ENCODE results near the gene KIFC1. TPM values are rescaled to one million over a fixed set of nuclear protein-coding genes. Genes with fewer than 3 reads are reported as not detected.

The KIFC1 gene
- total RNA-seq, 1 experiment from 2014 or later: 81.8 TPM

DNA sequence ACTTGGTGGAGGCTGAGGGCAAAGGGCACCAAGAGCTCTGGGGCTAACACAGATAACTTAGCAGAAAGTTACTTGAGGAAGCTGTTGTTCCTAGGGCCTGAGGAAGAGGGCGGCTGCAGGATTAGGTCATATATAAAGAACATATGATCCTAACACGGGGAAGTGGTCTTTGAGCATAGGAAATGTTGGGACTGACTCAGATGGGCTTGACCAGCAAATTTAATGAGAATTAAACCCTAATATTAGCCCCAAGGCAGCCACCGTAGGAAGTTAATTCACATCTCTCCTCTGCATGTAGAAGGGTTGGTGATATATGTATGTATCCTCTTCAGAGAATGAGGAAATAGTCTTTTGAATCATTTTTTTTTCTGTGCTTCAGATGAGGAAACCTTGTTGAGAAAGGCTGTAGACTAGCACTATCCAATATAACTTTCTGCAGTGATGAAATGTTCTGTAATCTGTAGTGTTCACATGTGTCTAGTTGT, 53.5 kb downstream of the KIFC1 start:
- no peak overlapping the region for H3K4me3 ChIP-seq (ENCODE audit: low read depth in 2 of 2, low read length in 2 of 2)
- H3K36me3 ChIP-seq (ENCODE audit: control insufficient read depth, insufficient read depth, low read length): no peaks in the 10 kb centered on the region
- TF ChIP-seq, protein P1, sequence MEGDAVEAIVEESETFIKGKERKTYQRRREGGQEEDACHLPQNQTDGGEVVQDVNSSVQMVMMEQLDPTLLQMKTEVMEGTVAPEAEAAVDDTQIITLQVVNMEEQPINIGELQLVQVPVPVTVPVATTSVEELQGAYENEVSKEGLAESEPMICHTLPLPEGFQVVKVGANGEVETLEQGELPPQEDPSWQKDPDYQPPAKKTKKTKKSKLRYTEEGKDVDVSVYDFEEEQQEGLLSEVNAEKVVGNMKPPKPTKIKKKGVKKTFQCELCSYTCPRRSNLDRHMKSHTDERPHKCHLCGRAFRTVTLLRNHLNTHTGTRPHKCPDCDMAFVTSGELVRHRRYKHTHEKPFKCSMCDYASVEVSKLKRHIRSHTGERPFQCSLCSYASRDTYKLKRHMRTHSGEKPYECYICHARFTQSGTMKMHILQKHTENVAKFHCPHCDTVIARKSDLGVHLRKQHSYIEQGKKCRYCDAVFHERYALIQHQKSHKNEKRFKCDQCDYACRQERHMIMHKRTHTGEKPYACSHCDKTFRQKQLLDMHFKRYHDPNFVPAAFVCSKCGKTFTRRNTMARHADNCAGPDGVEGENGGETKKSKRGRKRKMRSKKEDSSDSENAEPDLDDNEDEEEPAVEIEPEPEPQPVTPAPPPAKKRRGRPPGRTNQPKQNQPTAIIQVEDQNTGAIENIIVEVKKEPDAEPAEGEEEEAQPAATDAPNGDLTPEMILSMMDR (IDR thresholded peaks at IDR 0.05): no peak
- TF ChIP-seq POLR2AphosphoS5 (IDR thresholded peaks at IDR 0.05; ENCODE audit: low read depth, low read length) (no peak), REST (IDR thresholded peaks at IDR 0.05; ENCODE audit: insufficient read depth in 1 of 2, low read depth in 2 of 2, low read length in 1 of 2) (no peak), SIN3A (IDR thresholded peaks at IDR 0.05; ENCODE audit: borderline replicate concordance, insufficient read depth, low read depth, low read length) (no peak), TCF7L2 (IDR thresholded peaks at IDR 0.05; ENCODE audit: low read depth, low read length) (no peak)
- H3K4me1 ChIP-seq (ENCODE audit: control insufficient read depth, insufficient read depth, low read length): no peaks in the 10 kb centered on the region
- intact Hi-C loops (cut with micrococcal nuclease; ENCODE audit: unreplicated experiment): no loop called here
- no peak for DNase-seq (ENCODE audit: low read depth, low spot score)
- H3K27me3 ChIP-seq (ENCODE audit: control insufficient read depth, insufficient read depth, low read length): no peaks in the 10 kb centered on the region
- ChIA-PET POLR2A (interaction anchor here (0.6 kb wide), 1 partner anchor 35 kb away, joined by 4 read pairs; no protein-coding TSS in a partner anchor), CTCF (no interaction called here)
- H3K9me3 ChIP-seq (ENCODE audit: control insufficient read depth, insufficient read depth, low read depth, low read length): no peaks in the 10 kb centered on the region
- no peak overlapping the region for H3K27ac ChIP-seq (ENCODE audit: low read length)
- no peak for ATAC-seq
- no TSS peak for BruUV-seq (replicated peaks)
- in situ Hi-C loops (cut with HindIII; ENCODE audit: low pct_unique_long_range_greater_than_20kb, low sequenced_read_pairs): no loop called here

DNA sequence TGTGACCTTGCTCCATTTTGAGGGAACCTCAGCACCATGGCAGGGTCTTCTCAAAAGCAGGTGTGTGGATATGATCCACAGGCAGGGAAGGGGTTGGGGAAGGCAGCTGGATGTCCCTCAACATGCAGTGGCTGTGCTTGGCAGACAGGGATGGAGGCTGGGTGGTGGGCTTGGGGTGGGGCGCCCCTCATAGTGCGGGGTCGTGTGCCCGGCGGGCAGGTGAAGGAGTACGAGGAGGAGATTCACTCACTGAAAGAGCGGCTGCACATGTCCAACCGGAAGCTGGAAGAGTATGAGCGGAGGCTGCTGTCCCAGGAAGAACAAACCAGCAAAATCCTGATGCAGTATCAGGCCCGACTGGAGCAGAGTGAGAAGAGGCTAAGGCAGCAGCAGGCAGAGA, 54.7 kb downstream of the KIFC1 start:
- no peaks in the 10 kb centered on the region for H3K36me3 ChIP-seq (ENCODE audit: control insufficient read depth, insufficient read depth, low read length)
- H3K27ac ChIP-seq (ENCODE audit: low read length): no peak overlapping the region
- ChIA-PET POLR2A (no interaction called here), CTCF (interaction anchor here (0.7 kb wide), 1 partner anchor 607 kb away, joined by 16 read pairs; no protein-coding TSS in a partner anchor)
- in situ Hi-C loops (cut with HindIII; ENCODE audit: low pct_unique_long_range_greater_than_20kb, low sequenced_read_pairs): no loop called here
- ATAC-seq (no peak), DNase-seq (ENCODE audit: low read depth, low spot score) (no peak)
- no peaks in the 10 kb centered on the region for H3K27me3 ChIP-seq (ENCODE audit: control insufficient read depth, insufficient read depth, low read length)
- H3K9me3 ChIP-seq (ENCODE audit: control insufficient read depth, insufficient read depth, low read depth, low read length): no peaks in the 10 kb centered on the region
- H3K4me1 ChIP-seq (ENCODE audit: control insufficient read depth, insufficient read depth, low read length): no peaks in the 10 kb centered on the region
- intact Hi-C loops (cut with micrococcal nuclease; ENCODE audit: unreplicated experiment): no loop called here
- TF ChIP-seq, protein P1 (IDR thresholded peaks at IDR 0.05): no peak
- TF ChIP-seq TCF7L2 (IDR thresholded peaks at IDR 0.05; ENCODE audit: low read depth, low read length) (no peak), POLR2AphosphoS5 (IDR thresholded peaks at IDR 0.05; ENCODE audit: low read depth, low read length) (no peak), REST (IDR thresholded peaks at IDR 0.05; ENCODE audit: insufficient read depth in 1 of 2, low read depth in 2 of 2, low read length in 1 of 2) (no peak), SIN3A (IDR thresholded peaks at IDR 0.05; ENCODE audit: borderline replicate concordance, insufficient read depth, low read depth, low read length) (no peak)
- H3K4me3 ChIP-seq (ENCODE audit: low read depth in 2 of 2, low read length in 2 of 2): no peak overlapping the region
- BruUV-seq (replicated peaks): no TSS peak
